GM21528 (cell line): ENCODE measurements around the gene KLRC2.
"Not testable (repeated sequence)": the region's sequence is repeated elsewhere in the genome, so short reads cannot be mapped to it uniquely, and the experiment has no call there.

Source experiments
- ATAC-seq: cut with Tn5 transposase; IDR thresholded peaks from one replicate; pipeline ENCODE4 v1.9.1; 2021; ENCODE audit warnings: mild to moderate bottlenecking, moderate library complexity; ENCODE audit not compliant: unreplicated experiment, low FRiP score

The KLRC2 gene

GRCh38 chr12:10435816-10436215, at the start of gene KLRC2:
KLRC2 (minus strand) TSS chr12:10436010; CDS start chr12:10435986, 24 bp downstream.
- ATAC-seq = not testable (repeated sequence)

- not testable (repeated sequence) for ATAC-seq
These were observed 46.1 kb upstream of the KLRC2 start for GRCh38 chr12:10481901-10482300.

GRCh38 chr12:10472808-10473207, 37.0 kb upstream of the KLRC2 start:
- ATAC-seq = not testable (repeated sequence)

GRCh38 chr12:10469701-10470100, 33.9 kb upstream of the KLRC2 start:
- no peak for ATAC-seq

DNA sequence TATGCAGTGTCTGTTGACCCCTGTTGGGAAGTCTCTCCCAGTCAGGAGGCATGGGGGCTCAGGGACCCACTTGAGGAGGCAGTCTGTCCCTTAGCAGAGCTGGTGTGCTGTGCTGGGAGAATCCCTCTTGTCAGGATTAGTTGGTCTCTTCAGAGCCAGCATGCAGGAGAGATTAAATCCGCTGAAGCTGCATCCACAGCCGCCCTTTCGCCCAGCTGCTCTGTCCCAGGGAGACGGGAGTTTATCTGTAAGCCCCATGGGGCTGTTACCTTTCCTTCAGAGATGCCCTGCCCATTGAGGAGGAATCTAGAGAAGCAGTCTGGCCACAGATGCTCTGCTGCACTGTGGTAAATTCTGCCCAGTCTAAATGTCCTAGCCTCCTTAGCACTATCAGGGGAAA, 30.5 kb upstream of the KLRC2 start:
- no peak for ATAC-seq

- ATAC-seq = no peak
These were observed 21.9 kb upstream of the KLRC2 start for GRCh38 chr12:10457760-10458159.

GRCh38 chr12:10456856-10457255, 21.0 kb upstream of the KLRC2 start:
- no peak for ATAC-seq

- ATAC-seq = no peak
These were observed 20.0 kb upstream of the KLRC2 start for GRCh38 chr12:10455766-10456165.

- no peak for ATAC-seq
These were observed 18.7 kb upstream of the KLRC2 start for GRCh38 chr12:10454531-10454930.

DNA sequence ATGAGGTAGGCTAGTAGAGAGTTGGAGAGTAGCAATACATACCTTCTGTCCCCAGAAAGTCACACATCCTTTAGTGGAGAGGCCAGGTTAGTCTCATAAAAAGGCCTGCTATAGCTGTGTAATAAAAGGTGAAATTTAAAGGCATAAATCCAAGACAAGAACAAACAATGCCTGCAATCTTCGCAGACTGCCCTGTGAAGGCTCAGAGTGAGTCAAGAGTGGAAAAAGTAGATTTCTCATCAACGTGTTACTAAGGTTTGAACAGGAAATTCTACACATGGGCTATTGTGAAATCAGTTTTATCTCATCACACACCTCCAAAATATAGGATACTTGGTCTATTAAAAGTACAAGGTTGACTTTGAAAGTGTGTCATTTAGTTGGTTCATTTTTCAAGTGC, 17.3 kb upstream of the KLRC2 start, which contains the start of gene KLRC1:
TSS of gene KLRC1 (minus strand) at position 222 of the 400 bp plus-strand sequence. CDS start 2,221 bp downstream, outside the sequence.
- no peak for ATAC-seq

GRCh38 chr12:10448236-10448635, 12.4 kb upstream of the KLRC2 start:
- ATAC-seq = no peak

- ATAC-seq = not testable (repeated sequence)
These were observed 10.2 kb upstream of the KLRC2 start for GRCh38 chr12:10446052-10446451.

- not testable (repeated sequence) for ATAC-seq
These were observed 5.3 kb upstream of the KLRC2 start for GRCh38 chr12:10441144-10441543.

DNA sequence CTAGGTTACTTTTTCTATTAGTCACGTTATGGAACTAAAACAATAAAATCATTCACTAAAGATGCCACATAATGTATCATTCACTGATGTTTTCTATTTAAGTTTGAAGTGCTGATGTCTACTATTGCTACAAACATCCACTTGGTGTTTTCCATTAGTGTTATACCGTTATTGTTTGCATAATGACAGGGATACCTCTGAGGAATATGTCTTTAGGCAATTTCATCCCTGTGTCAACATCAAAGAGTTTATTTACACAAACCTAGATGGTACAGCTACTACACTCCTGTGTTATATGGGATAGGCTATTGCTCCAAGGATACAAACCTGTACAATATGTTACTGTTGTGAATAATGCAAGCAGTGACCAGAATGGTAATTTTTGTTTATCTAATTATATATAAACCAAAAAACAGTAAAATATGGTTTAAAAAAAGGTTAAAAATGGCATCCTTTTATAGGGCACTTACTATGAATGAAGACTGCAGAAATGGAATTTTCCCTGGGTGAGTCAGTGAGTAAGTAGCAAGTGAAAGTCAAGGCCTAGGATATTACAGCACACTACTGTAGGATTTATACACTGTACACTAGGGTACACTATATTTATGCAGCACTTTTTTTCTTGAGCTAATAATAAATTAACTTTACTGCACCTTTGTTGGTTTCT, 3.9 kb upstream of the KLRC2 start:
- ATAC-seq = not testable (repeated sequence)

- ATAC-seq = not testable (repeated sequence)
These were observed 1.8 kb upstream of the KLRC2 start for GRCh38 chr12:10437601-10438000.

DNA sequence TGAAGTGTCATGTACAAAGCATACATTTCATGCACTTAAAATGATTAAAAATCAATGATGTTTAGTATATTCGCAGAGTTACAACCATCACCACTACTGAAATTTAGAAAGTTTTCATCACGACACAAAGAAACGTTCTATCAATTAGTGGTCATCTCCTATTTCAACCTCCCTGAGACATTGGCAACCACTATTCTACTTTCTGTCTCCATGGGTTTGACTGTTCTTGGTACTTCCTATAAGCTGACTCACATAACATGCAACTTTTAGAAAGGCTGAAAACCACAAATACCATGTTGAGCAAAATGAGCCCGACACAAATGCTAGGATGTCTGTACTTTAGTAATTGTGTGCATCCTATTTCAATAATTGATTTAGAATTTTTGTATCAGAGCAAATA, 5.2 kb downstream of the KLRC2 start:
- ATAC-seq = not testable (repeated sequence)

DNA sequence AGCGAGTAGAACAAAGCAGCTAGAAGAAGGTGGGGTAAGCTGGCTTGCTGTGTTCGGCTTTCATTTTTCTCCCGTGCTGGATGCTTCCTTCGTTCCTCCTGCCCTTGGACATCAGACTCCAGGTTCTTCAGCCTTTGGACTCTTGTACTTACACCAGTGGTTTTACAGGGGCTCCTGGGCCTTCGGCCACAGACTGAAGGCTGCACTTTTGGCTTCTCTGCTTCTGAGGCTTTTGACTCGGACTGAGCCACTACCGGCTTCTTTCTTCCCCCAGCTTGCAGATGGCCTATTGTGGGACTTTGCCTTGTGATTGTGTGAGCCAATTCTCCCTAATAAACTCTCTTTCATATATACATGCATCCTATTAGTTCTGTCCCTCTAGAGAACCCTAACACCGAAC, 9.9 kb downstream of the KLRC2 start:
- ATAC-seq = not testable (repeated sequence)

DNA sequence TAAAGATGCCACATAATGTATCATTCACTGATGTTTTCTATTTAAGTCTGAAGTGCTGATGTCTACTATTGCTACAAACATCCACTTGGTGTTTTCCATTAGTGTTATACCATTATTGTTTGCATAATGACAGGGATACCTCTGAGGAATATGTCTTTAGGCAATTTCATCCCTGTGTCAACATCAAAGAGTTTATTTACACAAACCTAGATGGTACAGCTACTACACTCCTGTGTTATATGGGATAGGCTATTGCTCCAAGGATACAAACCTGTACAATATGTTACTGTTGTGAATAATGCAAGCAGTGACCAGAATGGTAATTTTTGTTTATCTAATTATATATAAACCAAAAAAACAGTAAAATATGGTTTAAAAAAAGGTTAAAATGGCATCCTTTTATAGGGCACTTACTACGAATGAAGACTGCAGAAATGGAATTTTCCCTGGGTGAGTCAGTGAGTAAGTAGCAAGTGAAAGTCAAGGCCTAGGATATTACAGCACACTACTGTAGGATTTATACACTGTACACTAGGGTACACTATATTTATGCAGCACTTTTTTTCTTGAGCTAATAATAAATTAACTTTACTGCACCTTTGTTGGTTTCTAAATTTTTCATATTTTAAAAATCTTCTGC, 11.4 kb downstream of the KLRC2 start:
- ATAC-seq = not testable (repeated sequence)

- not testable (repeated sequence) for ATAC-seq
These were observed 13.7 kb downstream of the KLRC2 start for GRCh38 chr12:10422159-10422558.

GRCh38 chr12:10420334-10420733, 15.5 kb downstream of the KLRC2 start, which contains the start of gene KLRC3:
KLRC3 (minus strand) TSS chr12:10420595; CDS start chr12:10420550, 45 bp downstream.
- not testable (repeated sequence) for ATAC-seq

- no peak for ATAC-seq
These were observed 26.4 kb downstream of the KLRC2 start, which contains the start of gene KLRC4 for GRCh38 chr12:10409392-10409791. KLRC4 (minus strand) TSS chr12:10409757; CDS start chr12:10409575, 182 bp downstream.

DNA sequence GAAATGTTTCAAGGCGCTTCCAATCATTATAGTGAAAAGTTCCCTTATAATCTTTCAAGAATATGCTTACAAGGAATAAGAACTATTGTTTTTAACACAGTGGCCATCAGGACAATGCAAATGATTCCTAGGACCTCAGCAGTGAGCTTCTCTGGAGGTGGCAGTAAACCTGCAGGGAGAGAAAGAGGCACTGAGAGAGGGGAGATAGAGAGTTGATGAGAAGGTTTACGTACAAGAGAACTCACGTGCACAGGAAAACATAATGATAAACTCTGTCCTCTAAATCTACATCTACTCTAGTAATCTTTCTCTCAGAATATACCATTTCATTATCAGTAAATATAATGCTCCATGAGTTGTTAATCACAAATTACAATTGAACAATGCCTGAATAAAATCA, 27.0 kb downstream of the KLRC2 start:
- no peak for ATAC-seq
